Mesendoderm (in vitro differentiated cells): ENCODE data around the gene HDAC5.

ENCODE experiments used
- DNase-seq: peaks from one replicate; pipeline ENCODE4 v3.0.0; 2013
- H2AK5ac ChIP-seq: 2 replicates; pipeline ENCODE4 v1.6.1; 2013; ENCODE audit warnings: low read length, inconsistent platforms
- H2BK120ac ChIP-seq: 2 replicates; pipeline ENCODE4 v1.6.1; 2013; ENCODE audit warnings: low read depth, mild to moderate bottlenecking, low read length, moderate library complexity, mixed read lengths
- H2BK15ac ChIP-seq: replicated peaks from 2 replicates; pipeline ENCODE4 v1.6.1; 2013; ENCODE audit warnings: low read depth, mild to moderate bottlenecking, moderate library complexity
- H2BK5ac ChIP-seq: 2 replicates; pipeline ENCODE4 v1.6.1; 2013; ENCODE audit warnings: low read length, inconsistent platforms
- H3K18ac ChIP-seq: 2 replicates; pipeline ENCODE4 v1.6.1; 2013; ENCODE audit warnings: mild to moderate bottlenecking, low read length, mixed read lengths
- H3K23ac ChIP-seq: one replicate; pipeline ENCODE4 v1.6.1; 2013; ENCODE audit warnings: low read length
- H3K27ac ChIP-seq: 2 replicates; pipeline ENCODE4 v1.5.1; 2013; ENCODE audit warnings: low read depth, mild to moderate bottlenecking, inconsistent platforms, low read length, moderate library complexity
- H3K27me3 ChIP-seq: 2 replicates; pipeline ENCODE4 v1.6.1; 2013; ENCODE audit warnings: low read length, control low read depth, mild to moderate bottlenecking, inconsistent platforms; ENCODE audit not compliant: insufficient read depth, poor library complexity
- H3K36me3 ChIP-seq: 2 replicates; pipeline ENCODE4 v1.6.1; 2013; ENCODE audit warnings: low read length, inconsistent platforms; ENCODE audit not compliant: control insufficient read depth, insufficient read depth
- H3K4ac ChIP-seq: one replicate; pipeline ENCODE4 v1.6.1; 2013; ENCODE audit warnings: low read depth, mild to moderate bottlenecking, low read length, moderate library complexity
- H3K4me1 ChIP-seq: 2 replicates; pipeline ENCODE4 v1.6.1; 2013; ENCODE audit warnings: low read depth, low read length, inconsistent platforms; ENCODE audit not compliant: control insufficient read depth
- H3K4me2 ChIP-seq: 2 replicates; pipeline ENCODE4 v1.6.1; 2013; ENCODE audit warnings: low read length
- H3K4me3 ChIP-seq: 2 replicates; pipeline ENCODE4 v1.5.1; 2013; ENCODE audit warnings: mild to moderate bottlenecking, low read length
- H3K56ac ChIP-seq: one replicate; pipeline ENCODE4 v1.6.1; 2013; ENCODE audit warnings: low read length
- H3K79me1 ChIP-seq: 2 replicates; pipeline ENCODE4 v1.6.1; 2013; ENCODE audit warnings: low read length, inconsistent platforms
- H3K79me2 ChIP-seq: 2 replicates; pipeline ENCODE4 v1.6.1; 2013; ENCODE audit warnings: mild to moderate bottlenecking, low read length; ENCODE audit not compliant: control insufficient read depth, insufficient read depth
- H3K9ac ChIP-seq: 2 replicates; pipeline ENCODE4 v1.6.1; 2013; ENCODE audit warnings: low read length, inconsistent platforms
- H4K5ac ChIP-seq: one replicate; pipeline ENCODE4 v1.6.1; 2013; ENCODE audit warnings: low read length
- H4K8ac ChIP-seq: one replicate; pipeline ENCODE4 v1.6.1; 2013; ENCODE audit warnings: low read depth, mild to moderate bottlenecking, control low read depth, low read length, moderate library complexity
- WGBS: extraction: QIAGEN DNeasy Blood & Tissue Kit; methylation state at CpG from one replicate; pipeline ENCODE4 v1.1.7; 2013; ENCODE audit warnings: low lambda C conversion rate, missing lambda C conversion rate; ENCODE audit not compliant: insufficient coverage; ENCODE audit errors: extremely low coverage; 5-methylcytosine and 5-hydroxymethylcytosine counted together

The HDAC5 gene

GRCh38 chr17:44128383-44128782 is 4.9 kb upstream of the HDAC5 start:
- no CpG with 5 or more reads among the region's 7 CpGs for WGBS
- no peaks in the 10 kb centered on the region for H3K79me2 ChIP-seq
- H3K27ac ChIP-seq: no peak overlapping the region
- no peak overlapping the region for H2AK5ac ChIP-seq
- H3K79me1 ChIP-seq: no peaks in the 10 kb centered on the region
- no peak overlapping the region for H3K4me2 ChIP-seq
- no peak overlapping the region for H3K18ac ChIP-seq
- no peak overlapping the region for H3K23ac ChIP-seq
- no peaks in the 10 kb centered on the region for H3K36me3 ChIP-seq
- H3K4ac ChIP-seq: no peak overlapping the region
- H4K5ac ChIP-seq: no peak overlapping the region
- H4K8ac ChIP-seq: no peak overlapping the region
- H3K9ac ChIP-seq: no peak overlapping the region
- DNase-seq: no peak
- H2BK5ac ChIP-seq: no peak overlapping the region
- no peak overlapping the region for H3K4me3 ChIP-seq
- no peak overlapping the region for H2BK120ac ChIP-seq
- H2BK15ac ChIP-seq: no peak overlapping the region
- no peaks in the 10 kb centered on the region for H3K27me3 ChIP-seq
- H3K56ac ChIP-seq: no peak overlapping the region
- no peaks in the 10 kb centered on the region for H3K4me1 ChIP-seq

GRCh38 chr17:44124118-44124438 is 637 bp upstream of the HDAC5 start:
- Histone ChIP-seq H3K27me3 (no peaks in the 10 kb centered on the region), H3K4ac (peak overlapping the region; percentile 46), H3K18ac (no peak overlapping the region), H2BK5ac (peak overlapping the region; percentile 64), H2BK120ac (no peak overlapping the region), H4K8ac (no peak overlapping the region), H3K56ac (peak overlapping the region; percentile 90), H4K5ac (no peak overlapping the region), H2AK5ac (no peak overlapping the region), H3K4me3 (peak overlapping the region; percentile 18), H3K9ac (peak overlapping the region; percentile 78), H3K36me3 (no peaks in the 10 kb centered on the region), H3K4me2 (peak overlapping the region; percentile 59), H2BK15ac (no peak overlapping the region), H3K27ac (peak overlapping the region; percentile 8), H3K79me1 (peaks cover 9% of the 10 kb centered on the region), H3K79me2 (peaks cover 18% of the 10 kb centered on the region), H3K4me1 (peaks cover 11% of the 10 kb centered on the region), H3K23ac (peak overlapping the region; percentile 83)
- no peak for DNase-seq
- no CpG with 5 or more reads among the region's 8 CpGs for WGBS

DNA sequence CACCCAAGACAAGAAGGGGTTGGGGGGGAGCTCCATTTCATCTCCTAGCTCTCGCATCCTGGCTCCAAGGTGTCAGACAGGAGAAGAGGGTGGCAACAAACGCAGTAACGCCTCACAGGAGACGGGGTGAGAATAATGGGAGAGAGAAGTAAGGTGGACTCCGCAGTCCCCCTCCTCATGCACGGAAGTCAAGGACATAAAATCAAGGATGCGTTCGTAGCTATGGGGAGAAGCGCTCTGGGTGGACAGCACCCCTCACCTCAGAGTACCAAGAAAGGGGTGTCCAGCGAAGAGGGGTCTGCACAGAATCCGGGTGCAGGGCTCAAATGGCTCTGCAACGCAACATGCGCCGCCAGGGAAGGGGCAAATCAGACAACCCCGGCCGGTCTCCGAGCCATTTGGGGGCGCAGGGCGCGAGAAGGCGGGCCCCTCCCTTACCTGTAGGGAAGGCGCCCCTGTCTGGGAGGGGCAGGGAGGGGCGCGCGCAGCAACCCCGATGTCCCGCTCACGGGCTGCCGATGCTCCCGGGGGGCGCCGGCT is 555 bp downstream of the HDAC5 start:
- Histone ChIP-seq H2BK15ac (no peak overlapping the region), H3K4me1 (peaks cover 14% of the 10 kb centered on the region), H3K18ac (peak overlapping the region; percentile 77), H2BK5ac (no peak overlapping the region), H3K4me2 (peak overlapping the region; percentile 77), H3K23ac (no peak overlapping the region), H3K4ac (peak overlapping the region; percentile 4), H2BK120ac (peak overlapping the region; percentile 11), H3K56ac (peak overlapping the region; percentile 89), H2AK5ac (no peak overlapping the region), H3K9ac (peak overlapping the region; percentile 80), H3K4me3 (peak overlapping the region; percentile 70), H3K79me2 (peaks cover 23% of the 10 kb centered on the region), H4K8ac (no peak overlapping the region), H3K27ac (peak overlapping the region; percentile 41), H3K36me3 (no peaks in the 10 kb centered on the region), H3K79me1 (peaks cover 18% of the 10 kb centered on the region), H3K27me3 (no peaks in the 10 kb centered on the region), H4K5ac (no peak overlapping the region)
- DNase-seq: peak; percentile 65
- WGBS: no CpG with 5 or more reads among the region's 32 CpGs

DNA sequence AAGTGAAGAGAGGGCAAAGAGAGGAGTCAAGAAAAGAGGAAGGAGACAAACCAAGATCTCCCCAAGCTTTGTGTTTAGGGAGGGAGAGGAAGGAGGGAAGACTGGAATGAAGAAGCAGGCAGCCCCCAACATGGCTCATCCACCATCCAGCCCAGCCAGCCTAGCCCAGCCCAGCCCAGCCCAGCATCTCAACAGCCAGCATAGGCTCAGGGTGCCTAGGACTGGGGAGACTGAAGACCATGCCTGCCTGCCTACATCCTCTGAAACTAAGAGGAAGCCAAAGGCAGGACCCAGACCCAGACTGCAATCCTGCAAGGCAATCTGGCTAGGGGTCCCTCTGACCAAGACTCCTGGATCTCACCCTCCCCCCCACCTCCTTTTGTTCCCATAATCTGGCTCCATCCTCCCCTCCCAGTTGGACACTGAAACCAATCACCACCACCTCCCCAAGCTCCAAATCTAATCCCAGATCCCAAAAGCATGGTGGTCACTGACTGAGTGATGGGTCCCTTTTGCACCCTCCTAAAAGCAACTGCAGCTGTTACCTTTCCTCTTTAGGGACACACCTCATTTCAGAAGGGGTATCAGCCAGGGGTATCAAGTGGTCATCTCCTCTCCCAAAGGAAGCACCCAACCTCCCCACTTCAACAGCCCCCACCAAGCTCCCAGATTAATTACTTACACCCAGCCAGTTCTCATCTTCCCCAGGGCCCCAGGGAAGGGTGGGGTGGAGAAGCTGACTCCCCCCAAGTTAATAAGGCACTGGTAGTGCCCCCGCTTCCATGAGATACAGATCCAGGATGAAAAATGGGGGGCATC is 1.2 kb downstream of the HDAC5 start:
- Histone ChIP-seq H2BK120ac (no peak overlapping the region), H3K4me2 (peak overlapping the region; percentile 77), H3K36me3 (no peaks in the 10 kb centered on the region), H3K27me3 (no peaks in the 10 kb centered on the region), H3K56ac (peak overlapping the region; percentile 89), H3K4ac (no peak overlapping the region), H3K18ac (no peak overlapping the region), H4K8ac (no peak overlapping the region), H2AK5ac (peak overlapping the region; percentile 72), H2BK5ac (no peak overlapping the region), H3K4me1 (peaks cover 15% of the 10 kb centered on the region), H3K9ac (peak overlapping the region; percentile 80), H3K23ac (no peak overlapping the region), H3K27ac (no peak overlapping the region), H4K5ac (no peak overlapping the region), H3K79me1 (peaks cover 23% of the 10 kb centered on the region), H3K4me3 (peak overlapping the region; percentile 70), H2BK15ac (no peak overlapping the region), H3K79me2 (peaks cover 24% of the 10 kb centered on the region)
- WGBS: no CpG with 5 or more reads among the region's 1 CpG
- no peak for DNase-seq

DNA sequence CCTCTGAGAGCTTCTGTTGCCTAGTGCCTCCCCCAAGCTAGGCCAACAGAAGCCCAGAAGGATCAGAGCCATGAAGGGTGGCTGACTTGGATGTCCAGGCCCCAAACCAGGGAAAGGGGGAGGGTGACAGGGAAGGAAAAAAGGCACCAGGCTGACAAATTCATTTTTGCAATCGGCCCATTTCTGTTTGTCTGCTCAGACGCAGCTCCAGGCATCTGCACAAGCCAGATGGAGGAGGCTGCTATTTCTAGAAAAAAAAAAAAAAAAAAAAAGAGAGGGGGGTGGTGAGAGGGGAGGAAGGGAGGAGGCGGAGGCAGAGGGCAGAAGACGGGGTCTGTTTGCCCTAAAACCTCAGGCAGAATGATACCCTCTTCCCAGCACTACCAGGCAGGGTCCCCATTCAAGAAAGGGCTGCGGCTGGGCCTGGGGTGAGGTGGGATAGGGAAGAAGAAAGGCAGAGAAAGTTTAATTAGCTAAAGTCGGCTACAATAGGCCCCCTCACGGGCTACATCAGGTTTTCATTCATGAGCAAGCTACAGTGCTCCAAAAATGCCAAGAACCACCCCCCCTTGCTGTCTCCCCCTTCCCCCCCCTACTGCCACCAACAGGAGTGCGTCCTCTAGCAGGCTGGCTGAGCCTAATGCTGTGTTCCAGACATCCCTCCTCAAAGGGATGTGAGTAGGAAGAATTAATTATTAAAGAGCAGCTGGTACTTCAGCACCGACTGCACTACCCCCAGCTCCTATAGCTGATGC is 2.4 kb downstream of the HDAC5 start:
- H4K5ac ChIP-seq: no peak overlapping the region
- H3K18ac ChIP-seq: no peak overlapping the region
- no peak overlapping the region for H3K23ac ChIP-seq
- peaks cover 16% of the 10 kb centered on the region for H3K4me1 ChIP-seq
- peaks cover 26% of the 10 kb centered on the region for H3K79me2 ChIP-seq
- H2AK5ac ChIP-seq: no peak overlapping the region
- H3K4me3 ChIP-seq: no peak overlapping the region
- no peaks in the 10 kb centered on the region for H3K27me3 ChIP-seq
- no CpG with 5 or more reads among the region's 9 CpGs for WGBS
- peak overlapping the region; percentile 65 for H3K56ac ChIP-seq
- peaks cover 25% of the 10 kb centered on the region for H3K79me1 ChIP-seq
- no peak overlapping the region for H2BK5ac ChIP-seq
- peak overlapping the region; percentile 18 for H3K4me2 ChIP-seq
- no peak overlapping the region for H2BK15ac ChIP-seq
- H3K36me3 ChIP-seq: no peaks in the 10 kb centered on the region
- H2BK120ac ChIP-seq: no peak overlapping the region
- H3K27ac ChIP-seq: no peak overlapping the region
- no peak overlapping the region for H4K8ac ChIP-seq
- H3K4ac ChIP-seq: no peak overlapping the region
- DNase-seq: no peak
- peak overlapping the region; percentile 12 for H3K9ac ChIP-seq
